CD14-positive monocyte (primary cell): ENCODE data around the gene ELMO1. TPM values are rescaled to one million over a fixed set of nuclear protein-coding genes. Genes with fewer than 3 reads are reported as not detected.
A peak's percentile ranks its signal among the peaks of the same experiment; 100 is the strongest.

Experiments used
- DNase-seq, 3 donors: peaks; one replicate each; pipeline ENCODE4 v3.0.0-alpha.2; 2011 to 2022
- H2AFZ ChIP-seq: 2 replicates; pipeline ENCODE4 v1.6.0; 2012; ENCODE audit warnings: mild to moderate bottlenecking, low read depth, low read length, inconsistent platforms; ENCODE audit not compliant: insufficient read depth, poor library complexity, severe bottlenecking
- H3K27ac ChIP-seq, 2 donors: 1 replicate in 1 of 2; 2 replicates in 1 of 2; pipeline ENCODE4 v1.5.1; 2012 to 2013; ENCODE audit warnings: low read length in 2 of 2, control low read depth in 1 of 2, inconsistent platforms in 1 of 2, low read depth in 1 of 2, mild to moderate bottlenecking in 1 of 2
- H3K27me3 ChIP-seq, 2 donors: one replicate each; pipeline versions ENCODE4 v1.6.0 to v1.6.1; 2011 to 2013; ENCODE audit warnings: low read length in 2 of 2; ENCODE audit not compliant: control insufficient read depth in 2 of 2, insufficient read depth in 2 of 2
- H3K36me3 ChIP-seq, 2 donors: replicated peaks in 1 of 2; 1 replicate in 1 of 2; 2 replicates in 1 of 2; pipeline versions ENCODE4 v1.5.1 to v1.6.1; 2012 to 2013; ENCODE audit warnings: low read length in 2 of 2, control low read depth in 1 of 2, inconsistent platforms in 1 of 2, mild to moderate bottlenecking in 1 of 2; ENCODE audit not compliant: insufficient read depth in 2 of 2, control insufficient read depth in 1 of 2
- H3K4me1 ChIP-seq, 2 donors: 1 replicate in 1 of 2; 2 replicates in 1 of 2; pipeline versions ENCODE4 v1.5.1 to v1.6.1; 2012 to 2013; ENCODE audit warnings: low read length in 2 of 2, control low read depth in 1 of 2, inconsistent platforms in 1 of 2, mild to moderate bottlenecking in 1 of 2, moderate library complexity in 1 of 2; ENCODE audit not compliant: insufficient read depth in 2 of 2, control insufficient read depth in 1 of 2
- H3K4me2 ChIP-seq: replicated peaks from 2 replicates; pipeline ENCODE3; 2012; ENCODE audit warnings: low read length, moderate library complexity, mild to moderate bottlenecking; ENCODE audit not compliant: poor library complexity, severe bottlenecking; ENCODE audit errors: extremely low read depth
- H3K4me3 ChIP-seq, 3 experiments: fragments of 200-600 bp in 1 of 3; sonication (generic) in 1 of 3; replicated peaks in 1 of 3; 1 replicate in 2 of 3; 2 replicates in 1 of 3; pipeline ENCODE4 v1.5.1; 2011 to 2013; ENCODE audit warnings: low read length in 3 of 3, mild to moderate bottlenecking in 3 of 3, control low read depth in 2 of 3, low read depth in 2 of 3, inconsistent platforms in 1 of 3, moderate library complexity in 1 of 3
- H3K79me2 ChIP-seq: 2 replicates; pipeline ENCODE4 v1.6.0; 2012; ENCODE audit warnings: mild to moderate bottlenecking, control low read depth, inconsistent platforms, low read length, moderate library complexity; ENCODE audit not compliant: insufficient read depth
- H3K9ac ChIP-seq: 2 replicates; pipeline ENCODE4 v1.6.0; 2017; ENCODE audit warnings: low read length, mild to moderate bottlenecking; ENCODE audit not compliant: insufficient read depth, poor library complexity, severe bottlenecking
- H3K9me3 ChIP-seq, 2 donors: replicated peaks in 1 of 2; 1 replicate in 1 of 2; 2 replicates in 1 of 2; pipeline versions ENCODE4 v1.5.1 to v1.6.1; 2012 to 2013; ENCODE audit warnings: low read length in 2 of 2, control low read depth in 1 of 2; ENCODE audit not compliant: control insufficient read depth in 1 of 2, insufficient read depth in 1 of 2
- H4K20me1 ChIP-seq: 2 replicates; pipeline ENCODE4 v1.6.0; 2012; ENCODE audit warnings: mild to moderate bottlenecking, low read length, control low read depth, moderate library complexity; ENCODE audit not compliant: insufficient read depth
- H3K27ac Mint-ChIP-seq, 7 donors: one replicate each; pipeline ENCODE4 v1.8.0; 2020; ENCODE audit warnings: mild to moderate bottlenecking in 7 of 7, mixed read lengths in 7 of 7, moderate library complexity in 6 of 7, inconsistent platforms in 2 of 7
- H3K27me3 Mint-ChIP-seq, 3 donors: one replicate each; pipeline ENCODE4 v1.8.0; 2021 to 2022; ENCODE audit warnings: low read depth in 3 of 3, mild to moderate bottlenecking in 3 of 3, mixed read lengths in 3 of 3, moderate library complexity in 3 of 3, inconsistent platforms in 1 of 3
- H3K36me3 Mint-ChIP-seq, 2 donors: one replicate each; pipeline ENCODE4 v1.8.0; 2020; ENCODE audit warnings: mixed read lengths in 2 of 2, inconsistent platforms in 1 of 2, mild to moderate bottlenecking in 1 of 2
- H3K4me1 Mint-ChIP-seq: one replicate; pipeline ENCODE4 v1.8.0; 2020; ENCODE audit warnings: mild to moderate bottlenecking, mixed read lengths
- H3K4me3 Mint-ChIP-seq, 2 donors: one replicate each; pipeline ENCODE4 v1.8.0; 2020; ENCODE audit warnings: mild to moderate bottlenecking in 2 of 2, mixed read lengths in 2 of 2, moderate library complexity in 1 of 2
- H3K9me3 Mint-ChIP-seq, 7 donors: one replicate each; pipeline ENCODE4 v1.8.0; 2020 to 2022; ENCODE audit warnings: mixed read lengths in 7 of 7, mild to moderate bottlenecking in 6 of 7, moderate library complexity in 6 of 7, inconsistent platforms in 2 of 7
- WGBS: methylation state at CpG from one replicate; pipeline ENCODE4 v1.1.5; 2013; ENCODE audit warnings: missing lambda C conversion rate; ENCODE audit not compliant: insufficient coverage; 5-methylcytosine and 5-hydroxymethylcytosine counted together
- intact Hi-C, 2 donors: fragments of 100-400 bp; cut with micrococcal nuclease; formaldehyde crosslinking; loops; one replicate each; pipeline versions ENCODE4 v1.15.0 to v1.15.1; 2023
- polyA plus RNA-seq, 3 donors: library from polyadenylated mRNA; depleted of rRNA in 1 of 3; unstranded in 2 of 3; stranded (reverse) in 1 of 3; fragments of 300-500 nt in 2 of 3; fragments of >200 nt in 1 of 3; fragmentation: Illumina TruSeq in 2 of 3; gene quantifications; 1 replicate in 2 of 3; 2 replicates in 1 of 3; pipeline ENCODE4 v1.2.3, GENCODE V29; 2012 to 2021
- TF ChIP-seq, protein P1 (sequence below): fragments of 200-600 bp; IDR thresholded peaks from one replicate; pipeline ENCODE4 v1.8.0; 2022; ENCODE audit warnings: antibody characterized with exemption, mild to moderate bottlenecking

ELMO1 gene
- polyA plus RNA-seq, 3 donors, result 46.6 to 50.2 (median 46.7) TPM

DNA sequence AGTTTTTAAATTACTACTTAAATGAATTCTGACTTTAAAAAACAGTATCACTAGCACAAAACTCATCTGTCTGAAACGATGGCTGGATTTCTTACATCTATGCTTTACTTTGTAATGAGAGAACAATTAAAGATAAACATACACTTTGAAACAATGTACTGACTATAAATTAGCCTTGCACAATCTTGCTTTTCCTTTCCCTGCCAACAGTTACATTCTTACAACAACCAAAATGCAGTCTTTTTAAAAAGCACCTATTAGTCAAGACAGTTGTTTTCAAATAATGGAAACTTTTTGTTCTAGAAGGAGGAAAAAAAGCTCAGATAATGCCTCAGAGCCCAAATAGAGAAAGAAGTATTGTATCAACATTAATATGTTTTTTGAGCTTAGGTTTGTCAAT is 153.3 kb downstream of the ELMO1 start:
- Histone ChIP-seq H4K20me1 (peaks cover 17% of the 10 kb centered on the region), H3K9ac (no peak overlapping the region), H3K79me2 (peaks cover 8% of the 10 kb centered on the region), H3K4me1 (peaks cover 5 to 10% of the 10 kb centered on the region in 2 donors), H3K4me3 (no peak overlapping the region), H3K36me3 (peaks cover 0 to 8% of the 10 kb centered on the region in 2 donors), H3K27ac (no peak overlapping the region), H2AFZ (no peak overlapping the region), H3K9me3 (no peaks in the 10 kb centered on the region), H3K27me3 (no peaks in the 10 kb centered on the region), H3K4me2 (no peak overlapping the region)
- Mint-ChIP-seq H3K27me3 (no peaks in the 10 kb centered on the region), H3K4me3 (no peak overlapping the region), H3K9me3 (no peaks in the 10 kb centered on the region), H3K4me1 (peaks cover 18% of the 10 kb centered on the region), H3K27ac (no peak overlapping the region), H3K36me3 (no peaks in the 10 kb centered on the region)
- no CpG with 5 or more reads among the region's 1 CpG for WGBS
- DNase-seq, result no peak
- intact Hi-C loops, result no loop called here
- TF ChIP-seq, protein P1, sequence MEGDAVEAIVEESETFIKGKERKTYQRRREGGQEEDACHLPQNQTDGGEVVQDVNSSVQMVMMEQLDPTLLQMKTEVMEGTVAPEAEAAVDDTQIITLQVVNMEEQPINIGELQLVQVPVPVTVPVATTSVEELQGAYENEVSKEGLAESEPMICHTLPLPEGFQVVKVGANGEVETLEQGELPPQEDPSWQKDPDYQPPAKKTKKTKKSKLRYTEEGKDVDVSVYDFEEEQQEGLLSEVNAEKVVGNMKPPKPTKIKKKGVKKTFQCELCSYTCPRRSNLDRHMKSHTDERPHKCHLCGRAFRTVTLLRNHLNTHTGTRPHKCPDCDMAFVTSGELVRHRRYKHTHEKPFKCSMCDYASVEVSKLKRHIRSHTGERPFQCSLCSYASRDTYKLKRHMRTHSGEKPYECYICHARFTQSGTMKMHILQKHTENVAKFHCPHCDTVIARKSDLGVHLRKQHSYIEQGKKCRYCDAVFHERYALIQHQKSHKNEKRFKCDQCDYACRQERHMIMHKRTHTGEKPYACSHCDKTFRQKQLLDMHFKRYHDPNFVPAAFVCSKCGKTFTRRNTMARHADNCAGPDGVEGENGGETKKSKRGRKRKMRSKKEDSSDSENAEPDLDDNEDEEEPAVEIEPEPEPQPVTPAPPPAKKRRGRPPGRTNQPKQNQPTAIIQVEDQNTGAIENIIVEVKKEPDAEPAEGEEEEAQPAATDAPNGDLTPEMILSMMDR, result no peak

DNA sequence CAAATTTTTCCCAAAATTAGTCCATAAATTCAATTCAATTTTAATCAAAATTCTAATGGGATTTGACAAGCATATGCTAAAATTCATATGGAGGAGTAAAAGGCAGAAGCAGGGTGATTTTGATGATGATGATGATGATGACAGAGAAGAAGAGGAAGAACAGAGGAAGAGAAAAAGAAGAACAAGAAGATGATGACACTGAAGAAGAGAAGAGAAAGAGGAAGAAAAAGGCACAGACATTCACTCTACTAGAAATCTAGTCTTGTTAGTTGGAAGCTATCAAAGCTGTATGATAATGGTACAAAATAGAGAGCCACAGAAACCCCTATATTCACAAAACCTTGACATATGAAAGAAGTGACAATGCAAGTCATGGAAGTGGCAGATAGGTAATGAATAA is 157.9 kb downstream of the ELMO1 start:
- peaks cover 40% of the 10 kb centered on the region for H3K4me1 Mint-ChIP-seq
- TF ChIP-seq, protein P1, result no peak
- H3K9ac ChIP-seq, result no peak overlapping the region
- H3K27me3 ChIP-seq, result no peaks in the 10 kb centered on the region
- no peaks in the 10 kb centered on the region for H3K36me3 ChIP-seq
- H3K4me2 ChIP-seq, result no peak overlapping the region
- H2AFZ ChIP-seq, result no peak overlapping the region
- intact Hi-C loops, result no loop called here
- H4K20me1 ChIP-seq, result peaks cover 43% of the 10 kb centered on the region
- peaks cover 40% of the 10 kb centered on the region for H3K79me2 ChIP-seq
- peak overlapping the region in 5 of 7 donors; percentile 1 to 79 (median 17) for H3K27ac Mint-ChIP-seq
- H3K9me3 ChIP-seq, result no peaks in the 10 kb centered on the region
- peak overlapping the region in 1 of 2 donors; percentile 4 for H3K27ac ChIP-seq
- no peak overlapping the region for H3K4me3 ChIP-seq
- peaks cover 12 to 19% of the 10 kb centered on the region in 2 donors for H3K4me1 ChIP-seq
- peaks cover 0 to 5% of the 10 kb centered on the region in 2 donors for H3K36me3 Mint-ChIP-seq
- peak in 2 of 3 donors; percentile 33 to 50 for DNase-seq
- peak overlapping the region in 1 of 2 donors; percentile 4 for H3K4me3 Mint-ChIP-seq
- no peaks in the 10 kb centered on the region for H3K9me3 Mint-ChIP-seq
- H3K27me3 Mint-ChIP-seq, result no peaks in the 10 kb centered on the region
